NOMO-1 (cell line): ENCODE data around the gene PIK3R3.
A peak's percentile ranks its signal among the peaks of the same experiment; 100 is the strongest.

Experiments used
- DNase-seq, 2 experiments: peaks; one replicate each; lab custom pipeline; 2025; ENCODE audit not compliant: unreplicated experiment in 2 of 2; lab: John Stamatoyannopoulos, UW

The PIK3R3 gene

GRCh38 chr1:46034601-46035516 lies 97.6 kb downstream of the PIK3R3 start:
- no peak for DNase-seq

- DNase-seq: no peak
Measured at GRCh38 chr1:46030876-46031660, 101.4 kb downstream of the PIK3R3 start.

GRCh38 chr1:46030074-46030870 lies 102.2 kb downstream of the PIK3R3 start:
- no peak for DNase-seq

GRCh38 chr1:46027788-46028573 lies 104.4 kb downstream of the PIK3R3 start:
- DNase-seq: no peak

- DNase-seq: no peak
Measured at GRCh38 chr1:46026531-46026930, 105.9 kb downstream of the PIK3R3 start.

GRCh38 chr1:46021046-46021996 lies 111.1 kb downstream of the PIK3R3 start:
- DNase-seq: no peak

GRCh38 chr1:46020010-46020409 lies 112.4 kb downstream of the PIK3R3 start:
- no peak for DNase-seq

GRCh38 chr1:46019348-46019747 lies 113.1 kb downstream of the PIK3R3 start:
- no peak for DNase-seq

GRCh38 chr1:46017876-46018503 lies 114.4 kb downstream of the PIK3R3 start:
- peak; percentile 29 to 61 for DNase-seq

GRCh38 chr1:46013581-46013980 lies 118.8 kb downstream of the PIK3R3 start:
- no peak for DNase-seq

- no peak for DNase-seq
Measured at GRCh38 chr1:46012236-46012635, 120.2 kb downstream of the PIK3R3 start.

- no peak for DNase-seq
Measured at GRCh38 chr1:46011121-46011695, 121.2 kb downstream of the PIK3R3 start.

GRCh38 chr1:46010611-46011010 lies 121.8 kb downstream of the PIK3R3 start:
- no peak for DNase-seq

GRCh38 chr1:46008585-46008984 lies 123.8 kb downstream of the PIK3R3 start:
- DNase-seq: no peak

GRCh38 chr1:46005594-46005993 lies 126.8 kb downstream of the PIK3R3 start:
- DNase-seq: no peak

- no peak for DNase-seq
Measured at GRCh38 chr1:46004492-46004891, 127.9 kb downstream of the PIK3R3 start.

- peak; percentile 73 for DNase-seq
Measured at GRCh38 chr1:46003315-46003714, 129.1 kb downstream of the PIK3R3 start.

GRCh38 chr1:46002551-46003150 lies 129.8 kb downstream of the PIK3R3 start:
- no peak for DNase-seq
